ENCODE measurements around the gene PPM1F. TPM values are rescaled to one million over a fixed set of nuclear protein-coding genes. Genes with fewer than 3 reads are reported as not detected.

The PPM1F gene
- total and polyA plus RNA-seq, 10 of the 15 experiments (the other 5 are each of a cell fraction or from before 2014, with no cell fraction given): 0.55 to 26.3 (median 9.7) TPM

GRCh38 chr22:21917181-21917958 is 35.3 kb downstream of the PPM1F start (continued):
- TF ChIP-seq, protein P1, sequence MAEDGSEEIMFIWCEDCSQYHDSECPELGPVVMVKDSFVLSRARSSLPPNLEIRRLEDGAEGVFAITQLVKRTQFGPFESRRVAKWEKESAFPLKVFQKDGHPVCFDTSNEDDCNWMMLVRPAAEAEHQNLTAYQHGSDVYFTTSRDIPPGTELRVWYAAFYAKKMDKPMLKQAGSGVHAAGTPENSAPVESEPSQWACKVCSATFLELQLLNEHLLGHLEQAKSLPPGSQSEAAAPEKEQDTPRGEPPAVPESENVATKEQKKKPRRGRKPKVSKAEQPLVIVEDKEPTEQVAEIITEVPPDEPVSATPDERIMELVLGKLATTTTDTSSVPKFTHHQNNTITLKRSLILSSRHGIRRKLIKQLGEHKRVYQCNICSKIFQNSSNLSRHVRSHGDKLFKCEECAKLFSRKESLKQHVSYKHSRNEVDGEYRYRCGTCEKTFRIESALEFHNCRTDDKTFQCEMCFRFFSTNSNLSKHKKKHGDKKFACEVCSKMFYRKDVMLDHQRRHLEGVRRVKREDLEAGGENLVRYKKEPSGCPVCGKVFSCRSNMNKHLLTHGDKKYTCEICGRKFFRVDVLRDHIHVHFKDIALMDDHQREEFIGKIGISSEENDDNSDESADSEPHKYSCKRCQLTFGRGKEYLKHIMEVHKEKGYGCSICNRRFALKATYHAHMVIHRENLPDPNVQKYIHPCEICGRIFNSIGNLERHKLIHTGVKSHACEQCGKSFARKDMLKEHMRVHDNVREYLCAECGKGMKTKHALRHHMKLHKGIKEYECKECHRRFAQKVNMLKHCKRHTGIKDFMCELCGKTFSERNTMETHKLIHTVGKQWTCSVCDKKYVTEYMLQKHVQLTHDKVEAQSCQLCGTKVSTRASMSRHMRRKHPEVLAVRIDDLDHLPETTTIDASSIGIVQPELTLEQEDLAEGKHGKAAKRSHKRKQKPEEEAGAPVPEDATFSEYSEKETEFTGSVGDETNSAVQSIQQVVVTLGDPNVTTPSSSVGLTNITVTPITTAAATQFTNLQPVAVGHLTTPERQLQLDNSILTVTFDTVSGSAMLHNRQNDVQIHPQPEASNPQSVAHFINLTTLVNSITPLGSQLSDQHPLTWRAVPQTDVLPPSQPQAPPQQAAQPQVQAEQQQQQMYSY (CRISPR knock-in tag; IDR thresholded peaks at IDR 0.05): no peak
- TF ChIP-seq ZZZ3 (IDR thresholded peaks at IDR 0.05; ENCODE audit: control insufficient read depth, insufficient read length, low read depth): no peak
- no peak for TF ChIP-seq RUNX3 (IDR thresholded peaks at IDR 0.05; ENCODE audit: low read length)
- TF ChIP-seq SMARCA5 (IDR thresholded peaks at IDR 0.05): no peak
- TF ChIP-seq EGR1 (IDR thresholded peaks at IDR 0.05; ENCODE audit: borderline replicate concordance in 1 of 2, low read depth in 2 of 2, low read length in 2 of 2): no peak
- TF ChIP-seq NFYB (IDR thresholded peaks at IDR 0.05; ENCODE audit: insufficient read depth, low read depth, low read length): no peak
- TF ChIP-seq, protein P2, sequence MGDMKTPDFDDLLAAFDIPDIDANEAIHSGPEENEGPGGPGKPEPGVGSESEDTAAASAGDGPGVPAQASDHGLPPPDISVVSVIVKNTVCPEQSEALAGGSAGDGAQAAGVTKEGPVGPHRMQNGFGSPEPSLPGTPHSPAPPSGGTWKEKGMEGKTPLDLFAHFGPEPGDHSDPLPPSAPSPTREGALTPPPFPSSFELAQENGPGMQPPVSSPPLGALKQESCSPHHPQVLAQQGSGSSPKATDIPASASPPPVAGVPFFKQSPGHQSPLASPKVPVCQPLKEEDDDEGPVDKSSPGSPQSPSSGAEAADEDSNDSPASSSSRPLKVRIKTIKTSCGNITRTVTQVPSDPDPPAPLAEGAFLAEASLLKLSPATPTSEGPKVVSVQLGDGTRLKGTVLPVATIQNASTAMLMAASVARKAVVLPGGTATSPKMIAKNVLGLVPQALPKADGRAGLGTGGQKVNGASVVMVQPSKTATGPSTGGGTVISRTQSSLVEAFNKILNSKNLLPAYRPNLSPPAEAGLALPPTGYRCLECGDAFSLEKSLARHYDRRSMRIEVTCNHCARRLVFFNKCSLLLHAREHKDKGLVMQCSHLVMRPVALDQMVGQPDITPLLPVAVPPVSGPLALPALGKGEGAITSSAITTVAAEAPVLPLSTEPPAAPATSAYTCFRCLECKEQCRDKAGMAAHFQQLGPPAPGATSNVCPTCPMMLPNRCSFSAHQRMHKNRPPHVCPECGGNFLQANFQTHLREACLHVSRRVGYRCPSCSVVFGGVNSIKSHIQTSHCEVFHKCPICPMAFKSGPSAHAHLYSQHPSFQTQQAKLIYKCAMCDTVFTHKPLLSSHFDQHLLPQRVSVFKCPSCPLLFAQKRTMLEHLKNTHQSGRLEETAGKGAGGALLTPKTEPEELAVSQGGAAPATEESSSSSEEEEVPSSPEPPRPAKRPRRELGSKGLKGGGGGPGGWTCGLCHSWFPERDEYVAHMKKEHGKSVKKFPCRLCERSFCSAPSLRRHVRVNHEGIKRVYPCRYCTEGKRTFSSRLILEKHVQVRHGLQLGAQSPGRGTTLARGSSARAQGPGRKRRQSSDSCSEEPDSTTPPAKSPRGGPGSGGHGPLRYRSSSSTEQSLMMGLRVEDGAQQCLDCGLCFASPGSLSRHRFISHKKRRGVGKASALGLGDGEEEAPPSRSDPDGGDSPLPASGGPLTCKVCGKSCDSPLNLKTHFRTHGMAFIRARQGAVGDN (IDR thresholded peaks at IDR 0.05): no peak

All from GM12878 (cell line).